H1 (cell line): Measurements from ENCODE around the gene NEK10. TPM values are rescaled to one million over a fixed set of nuclear protein-coding genes. Genes with fewer than 3 reads are reported as not detected.
A peak's percentile ranks its signal among the peaks of the same experiment; 100 is the strongest.

Source experiments
- CTCF ChIA-PET: fragments of 300-600 bp; sonication (Branson Sonifier 250); formaldehyde crosslinking; loops from one replicate; lab custom pipeline; 2021; ENCODE audit not compliant: partially characterized antibody; lab: Charles Lee
- POLR2A ChIA-PET: fragments of 300-600 bp; sonication (Branson Sonifier 250); formaldehyde crosslinking; loops from one replicate; lab custom pipeline; 2021; ENCODE audit warnings: inconsistent platforms; ENCODE audit not compliant: partially characterized antibody; lab: Charles Lee
- DNase-seq, 2 experiments: peaks; one replicate each; pipeline versions ENCODE4 v3.0.0 to v3.0.0-alpha.2; 2010 to 2022; ENCODE audit warnings: low spot score in 2 of 2, low read depth in 1 of 2, mixed read lengths in 1 of 2
- FAIRE-seq: peaks from 2 replicates; lab custom pipeline; 2011; peaks lifted over from hg19 to GRCh38; lab: Jason Lieb, UNC
- H2AFZ ChIP-seq: 2 replicates; pipeline ENCODE4 v1.8.1; 2012; ENCODE audit warnings: low read length, inconsistent platforms
- H2AK5ac ChIP-seq: 2 replicates; pipeline ENCODE4 v1.6.1; 2013; ENCODE audit warnings: low read depth, low read length
- H2BK120ac ChIP-seq: replicated peaks from 2 replicates; pipeline ENCODE3; 2013; ENCODE audit warnings: low read depth, low read length, inconsistent platforms
- H2BK12ac ChIP-seq: 2 replicates; pipeline ENCODE4 v1.6.1; 2013; ENCODE audit warnings: low read depth, low read length
- H2BK15ac ChIP-seq: 2 replicates; pipeline ENCODE4 v1.6.1; 2013; ENCODE audit warnings: low read length
- H2BK20ac ChIP-seq: 2 replicates; pipeline ENCODE4 v1.6.1; 2013; ENCODE audit warnings: low read length
- H2BK5ac ChIP-seq: 2 replicates; pipeline ENCODE4 v1.6.1; 2013; ENCODE audit warnings: low read depth, low read length
- H3K14ac ChIP-seq: 2 replicates; pipeline ENCODE4 v1.6.1; 2013; ENCODE audit warnings: inconsistent platforms; ENCODE audit not compliant: insufficient read length
- H3K18ac ChIP-seq: 2 replicates; pipeline ENCODE4 v1.6.1; 2013; ENCODE audit warnings: low read length; ENCODE audit errors: extremely low read depth
- H3K23ac ChIP-seq: 2 replicates; pipeline ENCODE4 v1.6.1; 2013; ENCODE audit warnings: inconsistent platforms; ENCODE audit not compliant: insufficient read length
- H3K23me2 ChIP-seq: 2 replicates; pipeline ENCODE4 v1.6.1; 2013; ENCODE audit warnings: low read depth, low read length
- H3K27ac ChIP-seq: 2 replicates; pipeline ENCODE4 v1.6.1; 2011; ENCODE audit warnings: low read depth, low read length, inconsistent platforms
- H3K27me3 ChIP-seq, 4 experiments: replicated peaks in 1 of 4; 1 replicate in 1 of 4; 2 replicates in 3 of 4; pipeline versions ENCODE4 v1.6.1 to v1.8.1; 2011 to 2013; ENCODE audit warnings: low read length in 3 of 4, mild to moderate bottlenecking in 3 of 4, inconsistent platforms in 2 of 4, mixed read lengths in 2 of 4, moderate library complexity in 1 of 4; ENCODE audit not compliant: control insufficient read depth in 3 of 4, insufficient read depth in 3 of 4; ENCODE audit errors: extremely low read depth in 1 of 4
- H3K36me3 ChIP-seq, 4 experiments: 2 replicates each; pipeline versions ENCODE4 v1.6.1 to v1.8.1; 2011 to 2013; ENCODE audit warnings: mild to moderate bottlenecking in 4 of 4, low read length in 3 of 4, moderate library complexity in 2 of 4, control low read depth in 1 of 4, inconsistent platforms in 1 of 4; ENCODE audit not compliant: insufficient read depth in 4 of 4, control insufficient read depth in 2 of 4
- H3K4ac ChIP-seq: replicated peaks from 2 replicates; pipeline ENCODE3; 2013; ENCODE audit warnings: low read length, low read depth, mixed read lengths, inconsistent platforms; ENCODE audit not compliant: insufficient read length
- H3K4me1 ChIP-seq, 4 experiments: replicated peaks in 1 of 4; 1 replicate in 1 of 4; 2 replicates in 3 of 4; pipeline versions ENCODE4 v1.6.1 to v1.8.1; 2011 to 2013; ENCODE audit warnings: low read length in 3 of 4, inconsistent platforms in 2 of 4, mixed read lengths in 1 of 4; ENCODE audit not compliant: insufficient read depth in 4 of 4, control insufficient read depth in 3 of 4
- H3K4me2 ChIP-seq, 2 experiments: 2 replicates each; pipeline versions ENCODE4 v1.6.1 to v1.8.1; 2011 to 2013; ENCODE audit warnings: low read depth in 2 of 2, low read length in 2 of 2, control low read depth in 1 of 2, inconsistent platforms in 1 of 2, mild to moderate bottlenecking in 1 of 2; ENCODE audit not compliant: insufficient read depth in 1 of 2
- H3K4me3 ChIP-seq, 4 experiments: fragments of 200-600, 300-600 bp in 1 of 4; sonication (generic), shearing (Covaris generic), sonication (Bioruptor Twin) in 1 of 4; 2 replicates each; pipeline versions ENCODE4 v1.5.1 to v1.8.1; 2011 to 2016; ENCODE audit warnings: low read length in 4 of 4, low read depth in 3 of 4, control low read depth in 2 of 4, inconsistent platforms in 2 of 4, mild to moderate bottlenecking in 2 of 4, mixed read lengths in 1 of 4, moderate library complexity in 1 of 4; ENCODE audit not compliant: insufficient read depth in 2 of 4; ENCODE audit errors: extremely low read depth in 1 of 4
- H3K56ac ChIP-seq: replicated peaks from 2 replicates; pipeline ENCODE3; 2013; ENCODE audit warnings: low read depth, mild to moderate bottlenecking, mixed read lengths, low read length, inconsistent platforms; ENCODE audit not compliant: insufficient read length
- H3K79me1 ChIP-seq: 2 replicates; pipeline ENCODE4 v1.6.1; 2013; ENCODE audit warnings: low read depth, low read length, control low read depth
- H3K79me2 ChIP-seq, 2 experiments: 2 replicates each; pipeline versions ENCODE4 v1.6.1 to v1.8.1; 2012 to 2013; ENCODE audit warnings: low read length in 2 of 2, mild to moderate bottlenecking in 2 of 2, inconsistent platforms in 1 of 2; ENCODE audit not compliant: insufficient read depth in 2 of 2, control insufficient read depth in 1 of 2
- H3K9ac ChIP-seq, 4 experiments: replicated peaks in 1 of 4; 1 replicate in 1 of 4; 2 replicates in 3 of 4; pipeline versions ENCODE4 v1.6.1 to v1.8.1; 2011 to 2013; ENCODE audit warnings: low read depth in 3 of 4, low read length in 3 of 4, control low read depth in 2 of 4, mild to moderate bottlenecking in 2 of 4, moderate library complexity in 2 of 4, inconsistent platforms in 1 of 4; ENCODE audit errors: extremely low read depth in 1 of 4
- H3K9me3 ChIP-seq, 2 experiments: 2 replicates each; pipeline versions ENCODE4 v1.6.1 to v1.8.1; 2012 to 2013; ENCODE audit warnings: mild to moderate bottlenecking in 2 of 2, moderate library complexity in 2 of 2, control low read depth in 1 of 2, inconsistent platforms in 1 of 2, low read depth in 1 of 2, low read length in 1 of 2, mixed read lengths in 1 of 2; ENCODE audit not compliant: insufficient read depth in 2 of 2
- H4K20me1 ChIP-seq, 2 experiments: replicated peaks in 1 of 2; 2 replicates each; pipeline versions ENCODE3 to v1.8.1; 2011 to 2013; ENCODE audit warnings: inconsistent platforms in 2 of 2, low read length in 2 of 2, mild to moderate bottlenecking in 1 of 2; ENCODE audit not compliant: insufficient read depth in 2 of 2, control insufficient read depth in 1 of 2
- H4K5ac ChIP-seq: 2 replicates; pipeline ENCODE4 v1.6.1; 2013; ENCODE audit warnings: low read length, low read depth, mixed read lengths, inconsistent platforms; ENCODE audit not compliant: insufficient read length
- H4K8ac ChIP-seq: 2 replicates; pipeline ENCODE4 v1.8.0; 2013; ENCODE audit warnings: mild to moderate bottlenecking, moderate library complexity, low read length, inconsistent platforms; ENCODE audit not compliant: insufficient read depth; ENCODE audit errors: extremely low read depth
- H4K91ac ChIP-seq: replicated peaks from 2 replicates; pipeline ENCODE3; 2013; ENCODE audit warnings: low read length, mixed read lengths, inconsistent platforms; ENCODE audit not compliant: insufficient read length
- CHD2 ChIP-seq: IDR thresholded peaks from 2 replicates; pipeline ENCODE4 v1.6.1; 2012; ENCODE audit warnings: low read length, improper control_type of control experiment
- EZH2 ChIP-seq: fragments of 200-600 bp; sonication (generic); IDR thresholded peaks from 2 replicates; pipeline ENCODE4 v1.7.1; 2012; ENCODE audit warnings: low read depth, mild to moderate bottlenecking, moderate library complexity, low read length, inconsistent platforms; ENCODE audit not compliant: severe bottlenecking
- KDM1A ChIP-seq: fragments of 200-600, 300-600 bp; sonication (generic); IDR thresholded peaks from 2 replicates; pipeline ENCODE4 v1.7.1; 2016; ENCODE audit warnings: mild to moderate bottlenecking, low read length, borderline replicate concordance
- MAFK ChIP-seq: IDR thresholded peaks from 2 replicates; pipeline ENCODE4 v1.6.1; 2012; ENCODE audit warnings: low read depth, mild to moderate bottlenecking, improper control_type of control experiment, low read length
- NANOG ChIP-seq: IDR thresholded peaks from 2 replicates; pipeline ENCODE4 v1.6.1; 2011; ENCODE audit warnings: low read length, low read depth, mild to moderate bottlenecking, inconsistent platforms; ENCODE audit not compliant: insufficient read depth, poor library complexity, severe bottlenecking
- RAD21 ChIP-seq, 2 experiments: IDR thresholded peaks in 1 of 2; conservative IDR thresholded peaks in 1 of 2; 2 replicates each; pipeline ENCODE4 v1.6.1; 2011; ENCODE audit warnings: low read depth in 2 of 2, low read length in 2 of 2, improper control_type of control experiment in 1 of 2, inconsistent platforms in 1 of 2, mild to moderate bottlenecking in 1 of 2, moderate library complexity in 1 of 2
- SAP30 ChIP-seq: fragments of 300-600 bp; sonication (generic); IDR thresholded peaks from 2 replicates; pipeline ENCODE4 v1.7.1; 2012; ENCODE audit warnings: low read length, moderate library complexity, mild to moderate bottlenecking, inconsistent platforms; ENCODE audit not compliant: insufficient read depth, insufficient replicate concordance
- SUZ12 ChIP-seq: fragments of 200-600 bp; sonication (generic); IDR thresholded peaks from 2 replicates; pipeline ENCODE4 v1.6.1; 2012; ENCODE audit warnings: mild to moderate bottlenecking, inconsistent platforms, low read length, moderate library complexity, mixed read lengths
- WGBS, 2 experiments: shearing (Covaris generic) in 1 of 2; methylation state at CpG; one replicate each; pipeline versions ENCODE4 v1.1.6 to v1.1.7; 2013 to 2015; ENCODE audit warnings: low lambda C conversion rate in 2 of 2, mixed read lengths in 2 of 2, inconsistent platforms in 1 of 2, low coverage in 1 of 2, missing lambda C conversion rate in 1 of 2; ENCODE audit not compliant: insufficient replicate concordance in 2 of 2, insufficient coverage in 1 of 2, insufficient read length in 1 of 2; ENCODE audit errors: extremely low coverage in 1 of 2, missing lambda C conversion rate in 1 of 2; 5-methylcytosine and 5-hydroxymethylcytosine counted together
- long read RNA-seq, 2 experiments: library from RNA in 1 of 2; library from capped mRNA in 1 of 2; stranded (forward); transcript quantifications; one replicate each; pipeline ENCODE4 v2.0.0, GENCODE V29; 2021; ENCODE audit warnings: inconsistent platforms in 1 of 2
- polyA minus RNA-seq, 3 experiments: library from RNA; depleted of rRNA, polyadenylated mRNA; stranded (reverse); fragments of >200 nt; gene quantifications; 1 replicate in 2 of 3; 2 replicates in 1 of 3; pipeline ENCODE4 v1.2.3, GENCODE V29; 2011
- polyA plus RNA-seq, 7 experiments: library from polyadenylated mRNA; depleted of rRNA in 3 of 7; stranded (reverse) in 5 of 7; unstranded in 2 of 7; fragments of >200 nt in 5 of 7; fragments of 200-250 nt in 2 of 7; gene quantifications; 1 replicate in 5 of 7; 2 replicates in 1 of 7; 4 replicates in 1 of 7; pipeline versions ENCODE4 v1.2.1 to v1.2.3, GENCODE V29; 2011 to 2013; ENCODE audit warnings: missing spikeins in 2 of 7, mixed read lengths in 2 of 7
- total RNA-seq: library from RNA; stranded (reverse); fragmentation: NEBNext Ultra II Directional; extraction: Animal tissue kit (Norgen Biotek cat#: 25700); gene quantifications from 2 replicates; pipeline ENCODE4 v1.2.1, GENCODE V29; 2021

Gene NEK10
- total RNA-seq, result 0.50 and 0.84 TPM in 2 replicates
- polyA plus RNA-seq (2011; rRNA removed), result 0.18 and 0.24 TPM in 2 replicates
- 0.22 TPM for polyA plus RNA-seq (2011; cell fraction: cytosol; rRNA removed)
- polyA plus RNA-seq (2011; cell fraction: nucleus; rRNA removed), result 0.51 TPM
- polyA plus RNA-seq (2012, experiment 1 of 2), result 0.28 to 0.76 TPM (median 0.46 TPM) in 4 replicates
- polyA plus RNA-seq (2012, experiment 2 of 2), result not detected
- polyA plus RNA-seq (2013, experiment 1 of 2), result 0.34 TPM
- polyA plus RNA-seq (2013, experiment 2 of 2), result 0.26 TPM
- 1.6 and 2.1 TPM in 2 replicates for polyA minus RNA-seq (2011; rRNA and poly(A)+ RNA removed)
- polyA minus RNA-seq (2011; cell fraction: cytosol; rRNA and poly(A)+ RNA removed), result not detected
- 2.3 TPM for polyA minus RNA-seq (2011; cell fraction: nucleus; rRNA and poly(A)+ RNA removed)
- long read RNA-seq, experiment 1, result 0 reads
- long read RNA-seq, experiment 2, result 0 reads

GRCh38 chr3:27368831-27369607, at the start of gene NEK10:
Gene NEK10 (minus strand): TSS chr3:27369383. CDS start chr3:27352882, 16,501 bp downstream.
- no peak within 1 kb of the TSS for H2BK120ac ChIP-seq
- no peaks in the 10 kb centered on the region for H3K79me2 ChIP-seq
- H3K18ac ChIP-seq, result no peak within 1 kb of the TSS
- FAIRE-seq (peak; percentile 77), DNase-seq (peak; percentile 84 to 98)
- no peak within 1 kb of the TSS for H2BK15ac ChIP-seq
- ChIA-PET POLR2A (interaction anchor here (1.0 to 1.7 kb wide), 5 partner anchors 13 to 160 kb away, joined by 3 to 8 read pairs (median 6); partner anchors contain the start of gene SLC4A7), CTCF (interaction anchor here (1.0 to 4.1 kb wide), 4 partner anchors 11 to 344 kb away, joined by 3 to 18 read pairs (median 4); no protein-coding TSS in a partner anchor)
- no peak within 1 kb of the TSS for H2BK12ac ChIP-seq
- H3K23me2 ChIP-seq, result peaks cover 9% of the 10 kb centered on the region
- H3K4me1 ChIP-seq, result peaks cover 0 to 3% (median 1%) of the 10 kb centered on the region in 4 experiments; a peak in 3 of 7 replicates
- H4K20me1 ChIP-seq, result peaks cover 0 to 1% of the 10 kb centered on the region in 2 experiments
- peak within 1 kb of the TSS; percentile 91 to 96 for H3K4me2 ChIP-seq
- no peak within 1 kb of the TSS for H4K91ac ChIP-seq
- no peak within 1 kb of the TSS for H3K27ac ChIP-seq
- H2BK20ac ChIP-seq, result no peak within 1 kb of the TSS
- H4K5ac ChIP-seq, result no peak within 1 kb of the TSS
- H4K8ac ChIP-seq, result peak within 1 kb of the TSS; percentile 15; the same call in 1 of the 2 replicates
- 3% methylated on average over 48 of the region's 48 CpGs; no CpG with 5 or more reads in 1 of the 2 experiments for WGBS, 2 experiments
- peak within 1 kb of the TSS; percentile 100 for H2AFZ ChIP-seq
- H3K56ac ChIP-seq, result no peak within 1 kb of the TSS
- peak within 1 kb of the TSS in 3 of 4 experiments; percentile 20 to 47 (median 24); a peak in 5 of 7 replicates for H3K9ac ChIP-seq
- H3K23ac ChIP-seq, result no peak within 1 kb of the TSS
- H3K14ac ChIP-seq, result no peak within 1 kb of the TSS
- H3K36me3 ChIP-seq, result no peaks in the 10 kb centered on the region; a peak in 1 of 8 replicates
- peak within 1 kb of the TSS; percentile 79 to 89 (median 81) for H3K4me3 ChIP-seq
- H2BK5ac ChIP-seq, result no peak within 1 kb of the TSS
- H3K9me3 ChIP-seq, result no peaks in the 10 kb centered on the region
- no peak within 1 kb of the TSS for H2AK5ac ChIP-seq
- no peaks in the 10 kb centered on the region; a peak in 1 of 7 replicates for H3K27me3 ChIP-seq
- H3K79me1 ChIP-seq, result no peaks in the 10 kb centered on the region
- no peak within 1 kb of the TSS for H3K4ac ChIP-seq
- TF ChIP-seq SUZ12 (no peak), SAP30 (peak; percentile 98), KDM1A (no peak), RAD21 (IDR thresholded peaks at IDR 0.05 in 1 of 2, conservative IDR thresholded peaks at IDR 0.05 in 1 of 2; ENCODE audit: low read depth in 2 of 2, low read length in 2 of 2) (no peak), EZH2 (no peak), CHD2 (peak; percentile 91), MAFK (no peak), NANOG (no peak)
